Measurements from ENCODE around the gene GABRP. TPM values are rescaled to one million over a fixed set of nuclear protein-coding genes. Genes with fewer than 3 reads are reported as not detected.

Gene GABRP, protein sequence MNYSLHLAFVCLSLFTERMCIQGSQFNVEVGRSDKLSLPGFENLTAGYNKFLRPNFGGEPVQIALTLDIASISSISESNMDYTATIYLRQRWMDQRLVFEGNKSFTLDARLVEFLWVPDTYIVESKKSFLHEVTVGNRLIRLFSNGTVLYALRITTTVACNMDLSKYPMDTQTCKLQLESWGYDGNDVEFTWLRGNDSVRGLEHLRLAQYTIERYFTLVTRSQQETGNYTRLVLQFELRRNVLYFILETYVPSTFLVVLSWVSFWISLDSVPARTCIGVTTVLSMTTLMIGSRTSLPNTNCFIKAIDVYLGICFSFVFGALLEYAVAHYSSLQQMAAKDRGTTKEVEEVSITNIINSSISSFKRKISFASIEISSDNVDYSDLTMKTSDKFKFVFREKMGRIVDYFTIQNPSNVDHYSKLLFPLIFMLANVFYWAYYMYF
- 1.7 TPM for total RNA-seq

DNA sequence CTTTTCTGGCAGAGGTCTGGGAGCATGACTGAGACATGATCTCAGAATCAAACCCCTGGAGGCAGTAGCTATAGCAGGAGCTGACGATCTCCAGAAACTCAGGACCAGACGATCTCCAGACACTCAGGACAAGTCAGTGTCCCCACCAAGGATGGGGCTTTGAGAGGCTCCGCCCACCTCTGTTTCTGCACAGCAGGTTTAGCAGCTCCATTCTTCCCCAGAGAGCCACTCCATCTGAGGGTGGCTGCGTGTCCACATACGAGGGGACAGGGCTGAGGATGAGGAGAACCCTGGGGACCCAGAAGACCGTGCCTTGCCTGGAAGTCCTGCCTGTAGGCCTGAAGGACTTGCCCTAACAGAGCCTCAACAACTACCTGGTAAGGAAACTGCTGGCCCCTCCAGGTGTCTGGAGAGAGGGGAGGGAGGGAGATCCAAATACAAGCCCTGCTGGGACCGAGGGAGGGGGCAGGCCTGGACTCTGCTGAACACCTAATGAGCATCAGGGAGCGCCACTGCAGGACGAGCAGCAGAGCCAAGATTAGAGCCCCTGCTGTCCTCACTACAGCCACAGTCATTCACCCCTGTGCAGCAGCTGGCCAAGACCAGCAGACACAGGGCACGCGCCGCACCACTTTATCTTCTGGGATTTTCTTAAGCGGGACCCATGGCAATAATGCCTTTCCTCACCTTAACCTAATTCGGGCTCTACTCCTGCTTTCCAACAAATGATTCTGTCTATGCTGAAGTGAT is at the start of gene GABRP:
Gene GABRP (plus strand): TSS at position 228 of the 750 bp plus-strand sequence. CDS start 4,891 bp downstream, outside the sequence.

GRCh38 chr5:170861917-170862766 is 78.6 kb downstream of the GABRP start, which contains the start of gene RANBP17:
TSS of gene RANBP17 (plus strand) at chr5:170862018.

Other genes starting within 250 kb of the GABRP start
- 29.2 TPM for gene RANBP17, start 78.3 kb downstream of the GABRP start, total RNA-seq

Measured in metanephros (tissue), 1 donor.